Left ventricle myocardium superior (tissue), 1 donor: ENCODE results near the gene UNKL. TPM values are rescaled to one million over a fixed set of nuclear protein-coding genes. Genes with fewer than 3 reads are reported as not detected.

Source experiments
- ATAC-seq: fragments of 200-7000 bp; cut with Tn5 transposase; one replicate; pipeline ENCODE4 v1.9.1; 2020; ENCODE audit warnings: mild to moderate bottlenecking, moderate library complexity
- DNase-seq: peaks from one replicate; pipeline ENCODE4 v3.0.0-alpha.2; 2020
- intact Hi-C: fragments of 100-400 bp; cut with micrococcal nuclease; formaldehyde crosslinking; loops from one replicate; pipeline ENCODE4 v1.11.0; 2022
- total RNA-seq: library from RNA; stranded (reverse); fragmentation: NEBNext Ultra II Directional; extraction: Animal tissue kit (Norgen Biotek cat#: 25700); gene quantifications from one replicate; pipeline ENCODE4 v1.2.1, GENCODE V29; 2021
- donor health status: DM: no; HTN: yes; CAD: no; lungs with severe emphysema.

The UNKL gene
- total RNA-seq, 1 donor from 2014 or later = 16.4 TPM

GRCh38 chr16:1387331-1387730 is 27.2 kb downstream of the UNKL start:
- DNase-seq (no peak), ATAC-seq (no peak)
- intact Hi-C loops = no loop called here

DNA sequence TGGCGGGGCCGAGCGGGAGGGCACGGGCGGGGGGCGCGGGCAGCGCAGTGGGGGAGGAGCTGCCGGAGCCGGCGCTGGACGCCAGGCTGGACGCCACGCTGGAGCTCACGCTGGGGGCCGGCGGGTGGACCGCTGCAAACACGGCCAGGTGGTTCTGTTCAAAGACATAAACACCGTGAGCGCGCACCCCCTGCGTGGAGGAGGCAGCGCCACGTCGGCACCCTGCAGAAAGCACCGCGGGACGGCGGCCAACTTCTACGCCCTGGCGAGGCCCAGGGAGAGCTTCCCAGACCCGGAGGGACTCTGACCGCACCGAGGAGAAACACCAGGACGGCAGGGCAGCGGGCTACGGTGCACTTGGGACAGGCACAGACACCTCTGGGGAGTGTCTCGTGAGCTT is 29.3 kb downstream of the UNKL start:
- DNase-seq (no peak), ATAC-seq (no peak)
- intact Hi-C loops = no loop called here

GRCh38 chr16:1383556-1383955 is 30.9 kb downstream of the UNKL start:
- intact Hi-C loops = no loop called here
- no peak for ATAC-seq

GRCh38 chr16:1381612-1382406 is 32.7 kb downstream of the UNKL start:
- ATAC-seq = no peak
- intact Hi-C loops = no loop called here
- no peak for DNase-seq

More at GRCh38 chr16:1383556-1383955, 30.9 kb downstream of the UNKL start:
- no peak for DNase-seq

GRCh38 chr16:1380195-1380594 is 34.3 kb downstream of the UNKL start:
- no peak for DNase-seq
- ATAC-seq = no peak
- intact Hi-C loops = no loop called here

DNA sequence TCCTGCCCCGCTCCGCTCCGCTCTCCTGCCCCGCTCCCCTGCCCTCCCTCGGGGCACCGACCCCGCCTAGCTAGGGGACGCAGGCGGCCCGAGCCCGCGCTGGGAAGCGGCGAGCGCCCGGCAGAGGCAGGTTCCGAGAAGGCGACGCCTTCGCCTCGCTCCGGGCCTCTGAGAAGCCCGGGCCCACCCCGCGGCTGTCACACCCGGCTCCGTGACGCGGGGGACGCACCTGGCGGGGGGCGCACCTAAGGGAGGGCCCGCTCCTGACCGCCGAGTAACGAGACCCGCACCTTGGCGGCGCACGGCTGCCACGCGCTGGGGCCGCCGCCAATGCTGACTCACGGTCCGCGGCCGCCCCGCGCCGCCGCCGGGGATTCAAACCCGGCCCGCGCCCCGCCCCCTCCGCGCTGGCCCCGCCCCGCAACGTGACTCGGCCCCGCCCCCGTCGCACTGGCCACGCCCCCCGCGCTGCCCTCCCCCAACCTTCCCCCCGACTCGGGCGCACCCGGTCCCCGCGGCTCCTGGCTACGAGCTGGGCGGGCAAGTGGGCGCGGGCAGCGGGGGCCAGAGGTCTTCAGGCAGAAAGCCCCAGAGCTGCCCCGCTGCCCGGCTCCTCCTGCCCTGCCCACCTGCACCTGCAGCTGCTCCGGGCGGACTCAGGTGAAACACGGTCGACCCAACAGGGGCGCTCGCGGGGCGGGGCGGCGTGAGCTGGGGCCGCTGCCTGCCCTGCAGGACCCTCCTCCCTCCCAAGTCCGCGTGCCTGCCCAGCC is 35.0 kb downstream of the UNKL start:
- intact Hi-C loops = no loop called here
- DNase-seq (peak; percentile 76), ATAC-seq (peak; percentile 81)

- ATAC-seq (peak; percentile 89), DNase-seq (peak; percentile 91)
- intact Hi-C loops = no loop called here
Measured at GRCh38 chr16:1378804-1379303, 35.6 kb downstream of the UNKL start.

DNA sequence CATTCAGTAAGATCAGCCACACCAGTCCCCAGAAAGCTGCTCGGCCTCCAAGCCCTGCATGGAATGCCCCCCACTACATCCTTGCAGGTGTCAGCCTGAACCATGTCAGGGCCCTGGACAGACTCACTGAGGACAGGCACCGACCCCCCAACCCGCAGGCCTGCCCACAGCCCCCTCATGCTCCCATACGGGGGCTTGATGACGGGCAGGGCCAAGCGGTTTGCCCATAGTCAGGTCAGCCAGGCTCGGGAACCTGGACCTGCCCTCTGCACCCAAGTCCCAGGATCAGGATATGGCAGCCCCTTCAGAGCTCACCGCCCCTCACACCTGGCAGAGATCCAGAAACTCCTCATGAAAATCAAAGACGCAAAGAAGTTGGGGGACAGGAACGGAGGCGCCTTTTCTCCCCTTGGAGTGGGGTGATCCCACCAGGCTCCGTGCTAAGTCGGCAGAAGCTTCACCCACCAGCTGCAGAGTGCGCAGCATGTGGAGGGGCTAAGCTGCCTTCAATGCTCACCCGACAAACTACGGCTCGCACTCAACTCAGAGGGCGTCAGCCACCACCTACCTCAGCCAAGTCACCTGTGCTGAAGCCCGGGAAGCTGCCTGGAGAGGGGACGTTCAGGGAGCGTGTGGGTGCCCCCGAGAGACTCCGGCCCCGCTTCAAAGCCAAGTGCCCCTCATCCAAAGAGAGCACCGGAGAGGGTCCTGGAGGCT is 36.3 kb downstream of the UNKL start:
- DNase-seq = no peak
- intact Hi-C loops = no loop called here
- ATAC-seq = no peak

DNA sequence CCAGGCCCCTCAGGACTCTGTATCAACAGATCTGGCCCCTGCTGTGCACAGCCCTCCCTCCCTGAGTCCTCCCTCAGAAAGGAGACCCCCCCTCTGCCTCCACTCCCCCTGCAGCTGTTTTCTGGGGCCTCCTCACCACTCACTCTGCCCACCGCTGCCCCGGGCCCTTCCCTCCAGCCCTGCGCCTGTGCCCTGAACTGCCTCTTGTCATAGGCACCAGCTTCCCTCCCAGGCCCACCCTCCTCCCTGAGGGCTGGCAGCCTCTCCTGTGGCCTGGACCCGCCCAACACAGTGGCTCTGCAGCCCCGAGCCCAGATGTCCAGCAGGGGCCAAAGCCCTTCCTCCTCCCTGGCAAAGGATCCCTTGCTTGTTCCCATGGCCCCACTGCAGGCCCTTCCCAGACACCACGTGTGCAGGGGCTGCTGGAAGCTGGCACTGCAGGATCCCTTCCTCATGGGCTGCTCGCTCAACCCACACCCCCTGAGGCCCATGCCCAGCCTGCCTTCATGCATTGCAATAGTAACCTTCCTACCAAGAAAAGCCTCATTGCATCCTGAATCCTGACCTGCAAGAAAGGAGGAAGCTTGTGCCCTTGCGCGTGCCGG is 37.0 kb downstream of the UNKL start:
- ATAC-seq (no peak), DNase-seq (no peak)
- intact Hi-C loops = no loop called here

DNA sequence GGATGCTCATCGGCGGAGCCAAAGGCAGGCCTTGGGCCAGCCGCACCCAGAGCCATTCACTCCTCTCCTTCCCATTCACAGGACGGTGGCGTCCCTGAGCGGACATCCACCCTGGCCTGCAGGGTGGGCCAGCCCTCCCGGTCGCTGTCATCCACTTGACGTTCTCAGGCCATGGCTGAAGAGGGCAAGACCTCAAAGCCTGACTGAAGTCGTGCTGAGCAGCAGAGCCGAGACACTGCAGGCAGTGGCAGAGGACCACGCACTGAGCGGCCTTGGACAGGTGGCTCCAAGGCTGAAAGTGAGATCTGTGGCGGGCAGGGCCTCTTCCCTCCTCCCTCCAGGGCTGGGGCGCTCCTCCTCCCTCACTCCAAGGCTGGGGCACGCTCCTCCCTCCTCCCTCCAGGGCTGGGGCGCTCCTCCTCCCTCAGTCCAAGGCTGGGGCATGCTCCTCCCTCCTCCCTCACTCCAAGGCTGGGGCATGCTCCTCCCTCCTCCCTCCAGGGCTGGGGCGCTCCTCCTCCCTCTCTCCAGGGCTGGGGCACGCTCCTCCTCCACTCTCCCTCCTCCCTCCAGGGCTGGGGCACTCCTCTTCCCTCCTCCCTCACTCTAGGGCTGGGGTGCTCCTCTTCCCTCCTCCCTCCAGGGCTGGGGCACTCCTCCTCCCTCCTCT is 38.6 kb downstream of the UNKL start:
- DNase-seq (no peak), ATAC-seq (no peak)
- intact Hi-C loops = no loop called here

GRCh38 chr16:1375298-1375640 is 39.2 kb downstream of the UNKL start:
- intact Hi-C loops = no loop called here
- ATAC-seq (no peak), DNase-seq (no peak)

DNA sequence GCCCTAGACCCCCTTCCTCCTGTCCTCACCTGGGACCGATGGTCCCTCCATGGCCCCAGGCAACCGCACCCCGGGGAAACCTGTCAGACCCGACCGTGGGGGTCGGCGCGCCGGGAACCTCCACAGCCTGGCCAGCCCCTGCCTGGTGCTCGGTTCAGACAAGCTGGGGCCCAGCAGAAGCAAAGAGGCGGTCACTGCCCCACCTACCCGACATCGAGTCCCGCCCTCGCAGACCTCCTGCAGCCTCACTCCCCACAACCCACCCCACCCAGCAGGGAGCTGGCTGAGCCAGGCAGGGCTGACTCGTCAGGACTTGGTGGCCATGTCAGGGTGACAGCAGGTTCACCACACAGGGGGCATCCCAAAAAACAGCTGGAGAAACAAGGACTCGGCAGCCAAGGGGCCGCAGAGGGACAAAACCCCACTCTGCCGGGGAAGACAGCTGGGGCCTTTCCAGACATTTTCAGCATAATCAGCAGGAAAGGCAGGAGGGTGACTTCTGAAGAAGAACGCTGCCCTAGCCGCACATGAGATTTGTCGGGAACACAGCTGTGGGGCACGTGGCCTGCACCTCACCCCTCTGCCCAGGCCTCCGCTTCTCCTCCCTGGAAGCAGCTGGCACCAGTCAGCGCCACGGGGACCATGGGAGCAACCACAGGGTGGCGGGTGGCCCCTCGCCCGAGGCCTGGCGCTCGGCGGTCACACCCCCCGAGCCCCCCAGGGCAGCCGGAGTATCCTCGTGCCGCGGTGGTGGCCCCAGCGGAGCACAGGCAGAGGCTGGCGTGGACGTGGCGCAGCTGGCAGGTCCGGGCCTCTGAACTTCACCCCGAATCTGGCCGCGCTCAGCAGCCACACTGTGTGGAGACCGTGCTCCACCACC is 39.8 kb downstream of the UNKL start:
- ATAC-seq (no peak), DNase-seq (no peak)
- intact Hi-C loops = no loop called here

DNA sequence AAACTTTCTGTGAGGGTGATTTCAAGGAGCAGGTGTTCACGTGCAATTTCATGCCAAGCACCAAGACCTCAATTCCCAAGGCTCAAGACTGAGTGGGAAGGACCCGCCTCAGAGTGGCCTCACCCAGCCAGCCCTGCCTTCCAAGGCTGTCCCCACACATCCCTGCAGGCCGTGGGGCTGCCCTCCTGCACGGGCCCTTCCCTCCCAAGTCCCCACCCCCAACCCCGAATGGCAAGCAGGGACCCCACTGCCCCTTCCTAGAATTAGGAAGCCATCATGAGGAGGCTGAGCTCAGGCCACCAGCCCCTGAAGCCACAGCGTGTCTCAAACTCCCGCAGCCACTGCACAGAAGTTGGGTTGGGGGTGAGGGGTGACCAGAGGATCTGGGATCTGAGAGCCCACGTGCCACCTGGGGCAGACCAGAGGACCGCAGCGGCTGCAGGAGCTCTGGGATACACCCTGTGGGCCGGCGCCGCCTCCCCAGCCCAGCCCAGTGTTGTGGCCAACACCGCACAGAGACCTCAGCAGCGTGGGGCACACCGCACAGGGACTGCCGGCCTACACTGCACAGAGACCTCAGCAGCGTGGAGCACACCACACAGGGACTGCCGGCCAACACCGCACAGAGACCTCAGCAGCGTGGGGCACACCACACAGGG is 42.1 kb downstream of the UNKL start:
- DNase-seq (no peak), ATAC-seq (no peak)
- intact Hi-C loops = no loop called here

DNA sequence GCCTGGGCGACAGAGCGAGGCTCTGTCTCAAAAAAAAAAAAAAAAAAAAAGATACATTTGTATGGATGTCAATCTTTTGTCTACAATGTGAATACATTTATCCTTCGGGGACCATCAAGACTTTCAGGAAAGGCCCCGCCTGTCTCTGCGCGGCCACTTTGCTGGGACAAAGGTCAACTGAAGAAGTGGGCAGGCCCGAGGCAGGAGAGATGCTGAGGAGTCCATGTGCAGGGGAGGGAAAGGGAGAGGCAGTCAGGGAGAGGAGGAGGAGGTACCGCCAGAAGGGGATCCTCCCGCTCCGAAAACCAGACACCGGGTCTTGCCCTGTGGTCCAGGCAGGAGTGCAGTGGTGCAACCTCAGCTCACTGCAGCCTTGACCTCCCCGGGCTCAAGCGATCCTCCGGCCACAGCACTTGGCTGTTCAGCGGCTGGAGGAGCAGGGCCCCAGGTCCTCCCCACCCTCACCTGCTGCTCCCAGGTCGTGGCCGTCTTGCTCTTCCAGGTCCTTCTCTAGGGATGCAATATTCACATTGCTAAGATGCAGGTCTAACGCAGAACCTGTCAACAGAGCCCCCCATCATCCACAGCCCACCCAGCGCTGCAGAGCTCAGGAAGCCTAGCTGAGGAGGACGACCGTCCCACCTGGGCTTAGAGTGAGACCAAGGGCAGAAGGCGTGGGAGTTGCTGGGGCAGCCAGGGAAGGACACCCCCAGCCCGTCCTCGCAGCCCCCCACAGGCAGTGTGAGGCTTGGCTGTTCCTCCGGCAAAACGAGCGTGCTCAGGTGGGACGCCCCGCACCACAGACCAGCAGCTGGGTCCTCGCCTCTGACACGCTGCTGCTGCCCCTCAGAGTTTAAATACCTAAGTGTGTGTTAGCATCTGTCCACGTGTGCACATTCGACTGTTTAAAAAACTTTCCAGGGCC is 43.2 kb downstream of the UNKL start:
- intact Hi-C loops = no loop called here
- ATAC-seq = no peak
- DNase-seq = no peak

DNA sequence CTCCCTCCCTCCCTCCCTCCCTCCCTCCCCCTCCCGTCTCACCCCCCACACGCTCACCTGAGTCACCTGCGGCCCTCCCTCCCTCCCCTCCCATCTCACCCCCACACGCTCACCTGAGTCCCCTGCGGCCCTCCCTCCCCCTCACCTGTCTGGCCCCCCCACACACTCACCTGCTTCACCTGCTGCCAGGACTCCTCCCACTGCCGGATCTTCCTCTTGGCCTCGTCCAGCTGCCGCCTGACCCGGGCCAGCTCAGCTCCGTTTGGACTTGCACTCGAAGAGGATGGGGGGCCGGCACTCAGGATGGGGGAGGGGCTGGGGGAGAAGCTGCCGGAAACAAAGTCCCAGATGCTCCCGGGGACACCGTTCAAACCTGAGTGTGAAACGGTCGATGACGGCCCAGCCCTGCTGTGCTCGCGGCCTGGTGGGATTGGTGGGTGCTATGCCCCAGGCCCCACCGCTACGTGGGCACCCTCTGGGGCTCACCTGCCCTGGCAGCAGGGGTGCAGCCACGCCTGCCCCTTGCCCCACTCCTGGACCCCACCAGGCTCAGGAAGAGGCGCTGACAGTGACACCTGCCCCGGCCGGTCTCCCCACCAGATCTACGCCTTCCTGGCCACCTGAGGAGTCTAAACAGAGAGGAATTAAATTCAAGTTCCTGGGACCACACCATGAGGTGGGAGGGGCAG is 46.9 kb downstream of the UNKL start:
- DNase-seq = no peak
- ATAC-seq = no peak
- intact Hi-C loops = no loop called here

DNA sequence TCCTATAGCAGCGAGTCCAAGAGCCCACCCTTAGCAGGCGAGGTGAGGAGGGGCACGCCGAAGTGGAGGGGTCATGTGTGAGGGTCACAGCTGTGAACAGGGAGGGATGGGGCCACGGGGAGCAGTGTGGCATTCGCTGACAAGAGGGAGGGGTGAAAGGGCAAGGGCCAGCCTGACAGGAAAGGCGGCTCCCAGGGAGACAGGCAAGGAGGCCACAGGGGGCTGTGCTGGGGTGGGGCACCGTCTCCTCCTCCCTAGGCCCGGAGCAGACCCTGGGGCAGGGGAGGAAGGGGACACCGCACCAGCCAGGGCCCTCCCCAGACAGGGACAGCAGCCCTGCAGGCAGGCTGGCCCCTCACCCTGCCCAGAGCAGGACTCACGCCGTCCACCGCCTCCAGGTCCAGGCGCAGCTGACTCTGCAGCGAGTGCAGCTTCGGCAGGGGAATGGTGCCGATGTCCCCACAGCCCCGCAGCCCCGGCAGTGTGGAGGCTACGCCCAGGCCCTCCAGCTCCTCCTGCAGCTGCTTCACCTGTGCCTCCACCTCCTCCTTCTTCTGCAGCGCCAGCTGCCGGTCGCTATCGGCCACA is 47.7 kb downstream of the UNKL start:
- DNase-seq (peak; percentile 22), ATAC-seq (no peak)
- intact Hi-C loops = no loop called here
